ENCODE measurements around the gene PDE3B. TPM values are rescaled to one million over a fixed set of nuclear protein-coding genes. Genes with fewer than 3 reads are reported as not detected.

PDE3B gene
- polyA plus RNA-seq, 1 donor (not counting 4 experiments of a cell fraction or from before 2014, with no cell fraction given) = 0.01 TPM

GRCh38 chr11:14908214-14908880 lies 264.7 kb downstream of the PDE3B start:
- no peak for TF ChIP-seq EZH2 (IDR thresholded peaks at IDR 0.05; ENCODE audit: low read length)
- TF ChIP-seq CTCF (optimal IDR thresholded peaks at IDR 0.05 in 1 of 3, IDR thresholded peaks at IDR 0.05 in 1 of 3, conservative IDR thresholded peaks at IDR 0.05 in 1 of 3; ENCODE audit: extremely low read depth in 1 of 3, insufficient read depth in 2 of 3, low read length in 3 of 3) = peak; percentile 60 to 75 (median 61)
- Histone ChIP-seq H3K27me3 (ENCODE audit: control insufficient read depth, extremely low read depth, insufficient read depth, low read length) (peaks cover 12% of the 10 kb centered on the region), H3K27ac (ENCODE audit: control insufficient read depth, insufficient read depth, low read length) (no peak overlapping the region), H3K4me1 (ENCODE audit: control insufficient read depth, extremely low read depth, insufficient read depth, low read length) (no peaks in the 10 kb centered on the region), H3K4me2 (ENCODE audit: control insufficient read depth, extremely low read depth, insufficient read depth, low read depth, low read length) (no peak overlapping the region), H3K79me2 (ENCODE audit: control insufficient read depth, insufficient read depth, low read length) (no peaks in the 10 kb centered on the region), H2AFZ (ENCODE audit: control insufficient read depth, low read length) (no peak overlapping the region), H3K9me1 (ENCODE audit: control insufficient read depth, extremely low read depth, insufficient read depth, low read length) (no peaks in the 10 kb centered on the region), H4K20me1 (ENCODE audit: control insufficient read depth, extremely low read depth, insufficient read depth, low read length) (no peaks in the 10 kb centered on the region), H3K36me3 (ENCODE audit: control insufficient read depth in 2 of 2, extremely low read depth in 1 of 2, insufficient read depth in 2 of 2, low read length in 2 of 2) (no peaks in the 10 kb centered on the region), H3K9me3 (ENCODE audit: control insufficient read depth, low read depth, low read length) (no peaks in the 10 kb centered on the region), H3K9ac (ENCODE audit: control insufficient read depth, extremely low read depth, insufficient read depth, low read length) (no peak overlapping the region), H3K4me3 (ENCODE audit: control insufficient read depth in 2 of 3, extremely low read depth in 1 of 3, insufficient read depth in 2 of 3, low read depth in 1 of 3, low read length in 3 of 3) (no peak overlapping the region)
- FAIRE-seq (peak; percentile 13), DNase-seq (ENCODE audit: low read depth, low spot score) (no peak)
- dilution Hi-C loops (cut with MboI; ENCODE audit: extremely low pct_ligation_motif_present, low sequenced_read_pairs) = no loop called here

- no peaks in the 10 kb centered on the region for H3K9me3 ChIP-seq (ENCODE audit: control insufficient read depth, low read depth, low read length)
- no peak overlapping the region for H3K4me3 ChIP-seq (ENCODE audit: control insufficient read depth in 2 of 3, extremely low read depth in 1 of 3, insufficient read depth in 2 of 3, low read depth in 1 of 3, low read length in 3 of 3)
These were observed 270.9 kb downstream of the PDE3B start for GRCh38 chr11:14914536-14914935.

More at GRCh38 chr11:14914536-14914935, 270.9 kb downstream of the PDE3B start:
- no peaks in the 10 kb centered on the region for H4K20me1 ChIP-seq (ENCODE audit: control insufficient read depth, extremely low read depth, insufficient read depth, low read length)
- TF ChIP-seq EZH2 (IDR thresholded peaks at IDR 0.05; ENCODE audit: low read length) (no peak), CTCF (optimal IDR thresholded peaks at IDR 0.05 in 1 of 3, IDR thresholded peaks at IDR 0.05 in 1 of 3, conservative IDR thresholded peaks at IDR 0.05 in 1 of 3; ENCODE audit: extremely low read depth in 1 of 3, insufficient read depth in 2 of 3, low read length in 3 of 3) (no peak)
- H2AFZ ChIP-seq (ENCODE audit: control insufficient read depth, low read length) = no peak overlapping the region
- H3K4me2 ChIP-seq (ENCODE audit: control insufficient read depth, extremely low read depth, insufficient read depth, low read depth, low read length) = no peak overlapping the region
- dilution Hi-C loops (cut with MboI; ENCODE audit: extremely low pct_ligation_motif_present, low sequenced_read_pairs) = no loop called here
- H3K9ac ChIP-seq (ENCODE audit: control insufficient read depth, extremely low read depth, insufficient read depth, low read length) = no peak overlapping the region
- DNase-seq (ENCODE audit: low read depth, low spot score) (no peak), FAIRE-seq (no peak)
- no peaks in the 10 kb centered on the region for H3K4me1 ChIP-seq (ENCODE audit: control insufficient read depth, extremely low read depth, insufficient read depth, low read length)
- H3K79me2 ChIP-seq (ENCODE audit: control insufficient read depth, insufficient read depth, low read length) = no peaks in the 10 kb centered on the region
- no peaks in the 10 kb centered on the region for H3K27me3 ChIP-seq (ENCODE audit: control insufficient read depth, extremely low read depth, insufficient read depth, low read length)
- H3K9me1 ChIP-seq (ENCODE audit: control insufficient read depth, extremely low read depth, insufficient read depth, low read length) = no peaks in the 10 kb centered on the region
- no peaks in the 10 kb centered on the region for H3K36me3 ChIP-seq (ENCODE audit: control insufficient read depth in 2 of 2, extremely low read depth in 1 of 2, insufficient read depth in 2 of 2, low read length in 2 of 2)
- no peak overlapping the region for H3K27ac ChIP-seq (ENCODE audit: control insufficient read depth, insufficient read depth, low read length)

Data from keratinocyte (primary cell).